SJCRH30 (cell line): ENCODE measurements around the gene TRAPPC2L. TPM values are rescaled to one million over a fixed set of nuclear protein-coding genes. Genes with fewer than 3 reads are reported as not detected.

Experiments used
- DNase-seq, 2 experiments: peaks; one replicate each; pipeline ENCODE4 v3.0.0-alpha.2; 2015 to 2020
- H3K27ac ChIP-seq: fragments of 250-450 bp; sonication (Bioruptor Pico); 2 replicates; pipeline ENCODE4 v1.5.1; 2020; ENCODE audit warnings: mild to moderate bottlenecking, moderate library complexity
- H3K27me3 ChIP-seq: fragments of 250-450 bp; sonication (Bioruptor Pico); 2 replicates; pipeline ENCODE4 v1.5.1; 2020; ENCODE audit warnings: mild to moderate bottlenecking, moderate library complexity
- H3K36me3 ChIP-seq: fragments of 250-450 bp; sonication (Bioruptor Pico); 2 replicates; pipeline ENCODE4 v1.5.1; 2020; ENCODE audit warnings: mild to moderate bottlenecking, moderate library complexity
- H3K4me1 ChIP-seq: fragments of 250-450 bp; sonication (Bioruptor Pico); 2 replicates; pipeline ENCODE4 v1.5.1; 2020; ENCODE audit warnings: mild to moderate bottlenecking, moderate library complexity
- H3K4me3 ChIP-seq: fragments of 250-450 bp; sonication (Bioruptor Pico); 2 replicates; pipeline ENCODE4 v1.5.1; 2020; ENCODE audit warnings: mild to moderate bottlenecking, moderate library complexity
- H3K9me3 ChIP-seq: fragments of 250-450 bp; sonication (Bioruptor Pico); replicated peaks from 2 replicates; pipeline ENCODE4 v1.5.1; 2020; ENCODE audit warnings: mild to moderate bottlenecking, moderate library complexity
- total RNA-seq: library from RNA; depleted of rRNA; stranded (reverse); fragments of >200 nt; shearing (Covaris generic); gene quantifications from 2 replicates; pipeline ENCODE4 v1.2.3, GENCODE V29; 2014; rRNA removed

Gene TRAPPC2L
- total RNA-seq, 1 experiment from 2014 or later = 34.3 TPM

- no peak for DNase-seq
- Histone ChIP-seq H3K27me3 (no peaks in the 10 kb centered on the region), H3K9me3 (no peaks in the 10 kb centered on the region), H3K27ac (no peak overlapping the region), H3K36me3 (no peaks in the 10 kb centered on the region), H3K4me3 (no peak overlapping the region), H3K4me1 (no peaks in the 10 kb centered on the region)
Observed at GRCh38 chr16:88904676-88905365, 47.9 kb downstream of the TRAPPC2L start.

- H3K27ac ChIP-seq = no peak overlapping the region
- H3K9me3 ChIP-seq = no peaks in the 10 kb centered on the region
- DNase-seq = peak in 1 of 2 experiments; percentile 42
- no peak overlapping the region for H3K4me3 ChIP-seq
- no peaks in the 10 kb centered on the region for H3K27me3 ChIP-seq
- no peaks in the 10 kb centered on the region for H3K36me3 ChIP-seq
- H3K4me1 ChIP-seq = no peaks in the 10 kb centered on the region
Observed at GRCh38 chr16:88905563-88905962, 48.6 kb downstream of the TRAPPC2L start.

- no peak overlapping the region for H3K4me3 ChIP-seq
- H3K27ac ChIP-seq = no peak overlapping the region
- H3K9me3 ChIP-seq = no peaks in the 10 kb centered on the region
- no peaks in the 10 kb centered on the region for H3K4me1 ChIP-seq
- no peak for DNase-seq
- H3K27me3 ChIP-seq = no peaks in the 10 kb centered on the region
- H3K36me3 ChIP-seq = no peaks in the 10 kb centered on the region
Observed at GRCh38 chr16:88906020-88906419, 49.1 kb downstream of the TRAPPC2L start.

- H3K36me3 ChIP-seq = no peaks in the 10 kb centered on the region
- H3K27ac ChIP-seq = no peak overlapping the region
- DNase-seq = no peak
- H3K4me1 ChIP-seq = no peaks in the 10 kb centered on the region
- H3K27me3 ChIP-seq = no peaks in the 10 kb centered on the region
- no peak overlapping the region for H3K4me3 ChIP-seq
- H3K9me3 ChIP-seq = no peaks in the 10 kb centered on the region
Observed at GRCh38 chr16:88906535-88907105, 49.7 kb downstream of the TRAPPC2L start.

GRCh38 chr16:88907768-88908167 is 50.8 kb downstream of the TRAPPC2L start:
- Histone ChIP-seq H3K4me3 (no peak overlapping the region), H3K27ac (no peak overlapping the region), H3K36me3 (no peaks in the 10 kb centered on the region), H3K9me3 (no peaks in the 10 kb centered on the region), H3K4me1 (no peaks in the 10 kb centered on the region), H3K27me3 (no peaks in the 10 kb centered on the region)
- no peak for DNase-seq

GRCh38 chr16:88908307-88908706 is 51.4 kb downstream of the TRAPPC2L start:
- no peaks in the 10 kb centered on the region for H3K27me3 ChIP-seq
- no peak for DNase-seq
- no peak overlapping the region for H3K4me3 ChIP-seq
- no peak overlapping the region for H3K27ac ChIP-seq
- H3K9me3 ChIP-seq = no peaks in the 10 kb centered on the region
- no peaks in the 10 kb centered on the region for H3K4me1 ChIP-seq
- H3K36me3 ChIP-seq = no peaks in the 10 kb centered on the region

- Histone ChIP-seq H3K36me3 (no peaks in the 10 kb centered on the region), H3K9me3 (no peaks in the 10 kb centered on the region), H3K4me3 (no peak overlapping the region), H3K27me3 (no peaks in the 10 kb centered on the region), H3K4me1 (no peaks in the 10 kb centered on the region), H3K27ac (no peak overlapping the region)
- DNase-seq = no peak
Observed at GRCh38 chr16:88909431-88910210, 52.7 kb downstream of the TRAPPC2L start.

- H3K4me1 ChIP-seq = no peaks in the 10 kb centered on the region
- no peak for DNase-seq
Observed at GRCh38 chr16:88910284-88911135, 53.6 kb downstream of the TRAPPC2L start.

GRCh38 chr16:88911136-88911945 is 54.4 kb downstream of the TRAPPC2L start:
- no peak for DNase-seq
- H3K4me1 ChIP-seq = no peaks in the 10 kb centered on the region
- no peaks in the 10 kb centered on the region for H3K36me3 ChIP-seq
- no peaks in the 10 kb centered on the region for H3K9me3 ChIP-seq
- no peak overlapping the region for H3K27ac ChIP-seq
- H3K27me3 ChIP-seq = no peaks in the 10 kb centered on the region
- H3K4me3 ChIP-seq = no peak overlapping the region

More at GRCh38 chr16:88910284-88911135, 53.6 kb downstream of the TRAPPC2L start:
- Histone ChIP-seq H3K4me3 (no peak overlapping the region), H3K9me3 (no peaks in the 10 kb centered on the region), H3K27me3 (no peaks in the 10 kb centered on the region), H3K27ac (no peak overlapping the region), H3K36me3 (no peaks in the 10 kb centered on the region)

- H3K4me3 ChIP-seq = no peak overlapping the region
- H3K9me3 ChIP-seq = no peaks in the 10 kb centered on the region
- no peaks in the 10 kb centered on the region for H3K36me3 ChIP-seq
- H3K4me1 ChIP-seq = no peaks in the 10 kb centered on the region
- no peak for DNase-seq
- H3K27ac ChIP-seq = no peak overlapping the region
- no peaks in the 10 kb centered on the region for H3K27me3 ChIP-seq
Observed at GRCh38 chr16:88911946-88912310, 55.0 kb downstream of the TRAPPC2L start.

Other genes starting within 250 kb of the TRAPPC2L start
- gene IL17C, start 218.6 kb upstream of the TRAPPC2L start, total RNA-seq = not detected in 2 replicates
- gene CYBA, start 206.1 kb upstream of the TRAPPC2L start, total RNA-seq = 0.24 and 0.76 TPM in 2 replicates
- gene MVD, start 194.0 kb upstream of the TRAPPC2L start, total RNA-seq = 12.6 and 21.0 TPM in 2 replicates
- gene SNAI3, start 170.6 kb upstream of the TRAPPC2L start, total RNA-seq = 0.47 and 0.56 TPM in 2 replicates
- gene RNF166, start 150.7 kb upstream of the TRAPPC2L start, total RNA-seq = 10.4 and 10.7 TPM in 2 replicates
- gene CTU2, start 150.6 kb upstream of the TRAPPC2L start, total RNA-seq = 10.3 and 11.5 TPM in 2 replicates
- gene PIEZO1, start 71.9 kb upstream of the TRAPPC2L start, total RNA-seq = 23.8 and 28.1 TPM in 2 replicates
- gene CDT1, start 53.3 kb upstream of the TRAPPC2L start, total RNA-seq = 24.3 and 27.2 TPM in 2 replicates
- gene APRT, start 45.2 kb upstream of the TRAPPC2L start, total RNA-seq = 43.4 and 46.5 TPM in 2 replicates
- 10.4 and 11.1 TPM in 2 replicates for gene GALNS, start 180 bp upstream of the TRAPPC2L start, total RNA-seq
- 0.25 TPM in 1 of 2 replicates, not detected in the other for gene PABPN1L, start 9.5 kb downstream of the TRAPPC2L start, total RNA-seq
- 1.8 and 3.5 TPM in 2 replicates for gene CBFA2T3, start 120.1 kb downstream of the TRAPPC2L start, total RNA-seq
- 9.2 and 11.8 TPM in 2 replicates for gene ACSF3, start 236.7 kb downstream of the TRAPPC2L start, total RNA-seq